ENCODE results near the gene UQCC5. TPM values are rescaled to one million over a fixed set of nuclear protein-coding genes. Genes with fewer than 3 reads are reported as not detected.

The UQCC5 gene
- total and polyA plus RNA-seq, 2 donors = 5.7 to 38.4 TPM

DNA sequence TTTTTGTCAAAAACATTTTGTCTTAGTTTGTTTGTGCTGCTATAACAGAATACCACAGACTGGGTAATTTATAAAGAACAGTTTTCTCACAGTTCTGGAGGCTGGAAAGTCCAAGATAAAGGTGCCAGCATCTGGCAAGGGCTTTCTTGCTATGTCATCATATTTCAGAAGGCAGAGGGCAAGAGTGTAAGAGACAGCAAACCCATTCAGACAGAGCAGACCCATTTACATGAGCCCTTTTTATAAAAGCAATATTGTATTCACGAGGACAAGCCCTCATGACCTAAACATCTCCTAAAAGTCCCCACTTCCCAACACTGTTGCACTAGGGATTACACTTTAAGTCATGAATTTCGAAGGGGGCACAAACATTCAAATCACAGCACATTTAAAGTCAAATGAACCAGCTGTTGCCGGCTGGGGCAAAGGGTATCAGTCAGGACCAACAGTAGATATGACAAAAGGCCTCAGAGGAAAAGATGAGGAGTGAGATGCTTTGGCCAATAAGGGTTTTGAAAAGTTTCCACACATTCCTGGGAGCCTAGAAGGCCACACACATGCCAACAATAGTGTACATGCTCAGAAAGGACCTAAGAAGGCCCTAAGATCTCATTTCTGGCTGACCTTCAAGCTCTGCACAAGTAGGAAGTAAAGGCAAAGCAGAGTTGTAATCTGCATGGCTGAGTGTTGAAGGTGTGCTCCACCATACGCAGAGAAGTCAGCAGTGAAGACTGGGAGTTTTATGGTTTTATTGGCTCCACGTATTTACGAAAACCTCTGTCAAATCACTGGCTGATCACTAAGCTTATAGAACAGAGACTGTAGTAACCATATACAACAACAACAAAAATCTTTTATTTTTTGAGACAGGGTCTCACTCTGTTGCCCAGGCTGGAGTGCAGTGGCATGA, 37.9 kb downstream of the UQCC5 start:
- WGBS = 84% methylated on average over 6 of the region's 6 CpGs
- DNase-seq (ENCODE audit: extremely low spot score) = no peak
- Histone ChIP-seq H3K4me3 (ENCODE audit: low read depth, low read length) (no peak overlapping the region), H3K27ac (ENCODE audit: low read depth) (no peak overlapping the region), H3K36me3 (ENCODE audit: insufficient read depth) (peaks cover 2% of the 10 kb centered on the region), H3K4me1 (ENCODE audit: insufficient read depth) (no peaks in the 10 kb centered on the region)

Small RNA genes within 50 kb of the gene (small RNA-seq; reads per million reads assigned to genes)
- gene RNU6-856P (not detected), gene RNU6ATAC16P (not detected)

Other genes with a start within 250 kb of the UQCC5 start
- 4.2 TPM for gene GLYCTK, start 248.8 kb upstream of the UQCC5 start, total RNA-seq
- 7.7 TPM for gene GLYCTK, start 248.8 kb upstream of the UQCC5 start, polyA plus RNA-seq
- 3.5 TPM for gene DNAH1, start 220.3 kb upstream of the UQCC5 start, total RNA-seq
- gene DNAH1, start 220.3 kb upstream of the UQCC5 start, polyA plus RNA-seq = 2.2 TPM
- gene BAP1, start 126.6 kb upstream of the UQCC5 start, total RNA-seq = 32.4 TPM
- gene BAP1, start 126.6 kb upstream of the UQCC5 start, polyA plus RNA-seq = 62.7 TPM
- 5.3 TPM for gene PHF7, start 125.9 kb upstream of the UQCC5 start, total RNA-seq
- 6.8 TPM for gene PHF7, start 125.9 kb upstream of the UQCC5 start, polyA plus RNA-seq
- 7.6 TPM for gene SEMA3G, start 91.5 kb upstream of the UQCC5 start, total RNA-seq
- 28.5 TPM for gene SEMA3G, start 91.5 kb upstream of the UQCC5 start, polyA plus RNA-seq
- 68.4 TPM for gene TNNC1, start 82.6 kb upstream of the UQCC5 start, total RNA-seq
- gene TNNC1, start 82.6 kb upstream of the UQCC5 start, polyA plus RNA-seq = 3.1 TPM
- gene NISCH, start 81.0 kb upstream of the UQCC5 start, total RNA-seq = 83.6 TPM
- gene NISCH, start 81.0 kb upstream of the UQCC5 start, polyA plus RNA-seq = 85.3 TPM
- gene STAB1, start 41.3 kb upstream of the UQCC5 start, total RNA-seq = 73.5 TPM
- gene STAB1, start 41.3 kb upstream of the UQCC5 start, polyA plus RNA-seq = 91.8 TPM
- 32.9 TPM for gene NT5DC2, start 2.7 kb upstream of the UQCC5 start, total RNA-seq
- gene NT5DC2, start 2.7 kb upstream of the UQCC5 start, polyA plus RNA-seq = 63.8 TPM
- gene PBRM1, start 149.3 kb downstream of the UQCC5 start, total RNA-seq = 125 TPM
- gene PBRM1, start 149.3 kb downstream of the UQCC5 start, polyA plus RNA-seq = 25.1 TPM
- gene GNL3, start 149.4 kb downstream of the UQCC5 start, total RNA-seq = 163 TPM
- gene GNL3, start 149.4 kb downstream of the UQCC5 start, polyA plus RNA-seq = 47.0 TPM
- gene GLT8D1, start 169.2 kb downstream of the UQCC5 start, total RNA-seq = 129 TPM
- gene GLT8D1, start 169.2 kb downstream of the UQCC5 start, polyA plus RNA-seq = 46.3 TPM
- 52.0 TPM for gene SPCS1, start 169.5 kb downstream of the UQCC5 start, total RNA-seq
- gene SPCS1, start 169.5 kb downstream of the UQCC5 start, polyA plus RNA-seq = 152 TPM
- 29.7 TPM for gene NEK4, start 234.3 kb downstream of the UQCC5 start, total RNA-seq
- 11.5 TPM for gene NEK4, start 234.3 kb downstream of the UQCC5 start, polyA plus RNA-seq
- not detected for gene ITIH1, start 241.0 kb downstream of the UQCC5 start, total RNA-seq
- gene ITIH1, start 241.0 kb downstream of the UQCC5 start, polyA plus RNA-seq = 0.70 TPM

Measured in urinary bladder (tissue), 4 donors.